GM18526 (cell line): ENCODE results near the gene FAM156A.
"Not testable (repeated sequence)": the region's sequence is repeated elsewhere in the genome, so short reads cannot be mapped to it uniquely, and the experiment has no call there.

Source experiments
- POLR2A ChIP-seq: IDR thresholded peaks from 3 replicates; pipeline ENCODE4 v1.6.1; 2011; ENCODE audit not compliant: insufficient read length; ENCODE audit errors: extremely low read depth

Gene FAM156A, protein sequence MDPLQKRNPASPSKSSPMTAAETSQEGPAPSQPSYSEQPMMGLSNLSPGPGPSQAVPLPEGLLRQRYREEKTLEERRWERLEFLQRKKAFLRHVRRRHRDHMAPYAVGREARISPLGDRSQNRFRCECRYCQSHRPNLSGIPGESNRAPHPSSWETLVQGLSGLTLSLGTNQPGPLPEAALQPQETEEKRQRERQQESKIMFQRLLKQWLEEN

DNA sequence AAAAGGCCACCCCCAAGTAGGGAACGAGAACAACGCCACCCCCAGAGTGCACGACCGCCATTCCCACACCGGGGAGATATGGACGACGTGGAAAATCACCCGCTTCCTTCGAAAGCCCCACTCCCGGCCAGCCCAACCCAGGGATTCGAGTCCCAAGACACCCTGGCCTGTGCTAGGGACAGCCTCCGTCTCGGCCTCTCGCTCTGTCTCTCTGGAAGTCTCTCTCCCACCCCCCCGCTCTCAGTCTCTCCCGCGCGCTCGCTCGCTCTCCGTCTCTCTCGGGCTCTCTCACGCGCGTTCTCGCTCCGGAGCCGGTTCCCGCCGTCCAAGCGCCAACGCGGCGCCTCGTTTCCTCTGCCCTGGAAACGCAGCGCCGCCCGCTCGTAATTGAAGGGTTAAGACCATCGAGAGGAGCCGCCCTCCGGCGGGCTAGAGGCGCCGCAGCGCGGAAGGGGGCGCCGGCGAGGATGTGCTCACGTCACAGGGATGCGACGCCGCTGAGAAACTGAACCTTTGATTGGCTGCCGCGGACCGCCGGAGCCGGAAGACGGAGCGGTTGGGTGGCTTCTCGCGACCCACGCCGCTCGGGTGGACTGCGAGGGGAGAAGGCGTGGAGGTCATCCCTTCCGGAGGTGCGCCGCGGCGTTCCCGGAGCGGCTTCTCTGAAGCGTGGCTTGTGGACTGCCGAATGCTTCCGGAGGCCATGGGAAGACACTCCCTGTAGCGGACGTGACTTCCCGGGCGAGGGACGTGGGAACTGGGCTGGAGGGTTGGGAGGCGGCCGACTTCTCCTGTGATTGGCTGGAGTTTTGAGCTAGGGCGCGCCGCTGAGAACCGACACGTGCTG lies at the start of gene FAM156A:
Gene FAM156A (minus strand): TSS at position 406 of the 847 bp plus-strand sequence. CDS start 9,930 bp downstream, outside the sequence.
- not testable (repeated sequence) for TF ChIP-seq POLR2A

DNA sequence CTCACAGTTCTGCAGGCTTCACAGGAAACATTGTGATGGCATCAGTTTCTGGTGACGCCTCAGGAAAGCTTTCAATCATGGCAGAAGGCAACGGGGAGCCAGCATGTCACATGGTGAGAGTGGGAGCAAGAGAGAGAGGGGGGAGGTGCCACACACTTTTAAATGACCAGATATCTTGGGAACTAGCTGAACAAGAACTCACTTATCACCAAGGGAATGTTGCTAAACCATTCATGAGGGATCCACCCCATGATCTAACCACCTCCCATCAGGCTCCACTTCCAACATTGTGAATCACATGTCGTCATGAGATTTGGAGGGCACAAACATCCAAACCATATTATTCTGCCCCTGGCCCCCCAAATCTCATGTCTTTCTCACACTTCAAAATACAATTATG lies 47.0 kb upstream of the FAM156A start:
- no peak for TF ChIP-seq POLR2A

DNA sequence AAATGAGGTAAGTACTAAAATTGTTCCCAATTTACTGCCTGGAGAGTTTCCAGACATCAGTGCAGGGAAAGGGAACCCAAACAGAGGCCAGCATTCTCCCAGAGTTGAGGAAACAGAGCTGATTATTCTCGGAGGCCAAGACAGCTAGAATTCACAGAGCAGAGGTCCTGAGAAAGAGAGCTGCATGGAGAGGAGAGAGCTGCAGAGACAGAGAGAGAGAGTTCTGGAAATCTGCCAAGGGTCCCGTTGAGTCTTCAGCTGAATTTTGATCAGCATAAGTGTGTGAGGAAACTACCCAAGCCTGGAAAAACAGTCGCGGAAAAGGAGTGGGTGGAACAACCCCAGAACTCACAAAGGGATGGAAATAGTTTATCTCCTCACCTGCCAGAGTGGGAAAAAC lies 46.5 kb upstream of the FAM156A start:
- TF ChIP-seq POLR2A = no peak

DNA sequence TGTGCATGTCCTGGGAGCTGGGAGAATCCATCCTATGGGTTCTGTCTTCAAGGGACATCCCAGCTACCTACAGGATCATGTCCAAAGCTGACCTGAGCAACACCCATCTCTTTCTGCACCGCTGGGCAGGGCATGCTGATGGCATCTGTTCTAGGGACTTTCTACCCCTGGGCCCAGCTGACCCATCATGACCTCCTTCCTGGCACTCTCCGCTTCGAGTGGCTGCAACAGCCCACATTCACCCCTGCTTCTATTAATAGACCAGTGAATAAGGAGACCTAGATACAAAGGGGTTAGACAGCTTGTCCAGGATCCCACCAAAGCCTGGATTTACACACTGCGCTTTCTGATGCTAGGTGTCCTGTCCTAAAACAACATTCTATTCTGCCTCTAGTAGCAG lies 45.7 kb upstream of the FAM156A start:
- no peak for TF ChIP-seq POLR2A

DNA sequence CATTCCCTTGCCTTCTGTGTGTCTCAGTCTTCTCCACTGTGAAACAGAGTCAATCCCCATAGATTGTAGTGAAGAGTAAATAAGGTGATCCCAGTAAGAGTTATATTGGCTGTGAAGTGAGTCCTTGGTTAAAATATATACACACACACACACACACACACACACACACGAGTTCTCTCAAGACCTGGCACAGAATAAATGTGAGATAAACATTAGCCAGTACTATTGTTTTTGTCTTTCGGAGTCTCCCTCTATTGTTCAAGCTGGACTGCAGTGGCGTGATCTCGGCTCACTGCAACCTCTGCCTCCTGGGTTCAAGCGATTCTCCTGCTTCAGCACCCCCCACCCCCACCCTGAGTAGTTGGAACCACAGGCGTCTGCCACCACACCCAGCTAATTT lies 44.8 kb upstream of the FAM156A start:
- TF ChIP-seq POLR2A = no peak

DNA sequence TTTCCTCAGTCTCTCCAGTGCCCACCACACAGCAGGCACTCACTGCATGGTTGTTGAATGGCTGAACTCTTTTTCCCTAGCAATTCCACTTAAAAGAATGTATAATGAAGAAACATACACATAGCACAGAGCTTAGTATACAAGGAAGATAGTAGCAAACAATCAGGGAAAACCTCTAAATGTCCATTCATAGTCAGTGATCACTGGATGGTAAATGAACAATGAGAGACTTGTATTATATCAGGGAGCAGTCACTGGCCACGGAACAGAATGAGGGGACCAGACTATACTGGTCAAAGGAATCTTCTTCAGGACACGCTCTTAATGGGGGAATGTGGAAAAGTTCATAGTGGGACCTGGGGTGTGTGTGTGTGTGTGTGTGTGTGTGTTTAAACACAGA lies 43.6 kb upstream of the FAM156A start:
- TF ChIP-seq POLR2A = no peak

DNA sequence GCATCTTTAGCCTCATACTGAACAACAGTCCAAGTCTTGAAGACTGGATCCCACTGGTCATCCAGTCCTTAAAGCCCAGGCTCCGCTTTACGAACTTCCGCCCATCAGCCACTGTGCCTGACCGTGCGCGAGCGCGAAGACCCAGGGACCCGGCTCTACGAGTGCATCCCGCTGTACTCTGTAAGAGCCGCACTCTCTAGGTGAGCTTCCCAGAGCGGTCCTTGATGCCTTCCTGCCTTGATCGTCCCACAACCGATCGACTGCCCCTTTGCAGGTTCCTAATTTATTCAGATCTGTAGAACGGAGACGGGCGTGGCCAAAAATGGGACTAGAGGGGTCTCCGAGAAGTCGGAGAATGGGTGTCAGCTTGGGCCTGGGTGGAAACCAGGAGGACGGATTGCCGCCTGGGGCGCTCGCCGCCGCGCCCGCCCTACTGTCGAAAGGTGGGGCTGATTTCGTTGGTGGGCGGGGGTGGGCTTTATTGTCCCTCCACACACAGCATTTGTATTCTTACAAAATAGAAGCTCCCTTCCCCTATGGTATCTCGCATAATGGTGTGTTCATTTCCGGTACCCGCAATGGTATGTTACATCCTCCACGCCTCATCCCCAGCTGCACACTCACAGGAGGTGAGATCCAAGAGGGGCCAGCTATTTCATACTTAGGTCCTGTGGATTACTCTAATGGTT lies 42.3 kb upstream of the FAM156A start:
- TF ChIP-seq POLR2A = no peak

DNA sequence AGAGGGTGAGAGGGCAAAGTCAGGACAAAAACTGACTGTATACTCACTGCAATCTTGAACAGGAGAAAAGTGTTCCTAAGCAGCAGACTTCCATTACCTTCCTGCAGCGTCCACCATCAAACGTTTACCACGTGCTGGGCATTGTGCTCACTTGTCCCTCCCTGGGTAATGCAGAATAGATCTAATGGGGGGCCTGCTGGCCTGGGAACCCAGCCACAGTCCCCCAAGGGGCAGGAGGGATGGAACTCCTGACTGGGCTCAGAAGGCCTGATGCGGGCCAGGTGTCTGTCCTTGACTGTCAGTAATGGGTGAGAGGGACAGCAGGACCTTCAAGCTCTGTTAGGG lies 37.6 kb upstream of the FAM156A start:
- no peak for TF ChIP-seq POLR2A

DNA sequence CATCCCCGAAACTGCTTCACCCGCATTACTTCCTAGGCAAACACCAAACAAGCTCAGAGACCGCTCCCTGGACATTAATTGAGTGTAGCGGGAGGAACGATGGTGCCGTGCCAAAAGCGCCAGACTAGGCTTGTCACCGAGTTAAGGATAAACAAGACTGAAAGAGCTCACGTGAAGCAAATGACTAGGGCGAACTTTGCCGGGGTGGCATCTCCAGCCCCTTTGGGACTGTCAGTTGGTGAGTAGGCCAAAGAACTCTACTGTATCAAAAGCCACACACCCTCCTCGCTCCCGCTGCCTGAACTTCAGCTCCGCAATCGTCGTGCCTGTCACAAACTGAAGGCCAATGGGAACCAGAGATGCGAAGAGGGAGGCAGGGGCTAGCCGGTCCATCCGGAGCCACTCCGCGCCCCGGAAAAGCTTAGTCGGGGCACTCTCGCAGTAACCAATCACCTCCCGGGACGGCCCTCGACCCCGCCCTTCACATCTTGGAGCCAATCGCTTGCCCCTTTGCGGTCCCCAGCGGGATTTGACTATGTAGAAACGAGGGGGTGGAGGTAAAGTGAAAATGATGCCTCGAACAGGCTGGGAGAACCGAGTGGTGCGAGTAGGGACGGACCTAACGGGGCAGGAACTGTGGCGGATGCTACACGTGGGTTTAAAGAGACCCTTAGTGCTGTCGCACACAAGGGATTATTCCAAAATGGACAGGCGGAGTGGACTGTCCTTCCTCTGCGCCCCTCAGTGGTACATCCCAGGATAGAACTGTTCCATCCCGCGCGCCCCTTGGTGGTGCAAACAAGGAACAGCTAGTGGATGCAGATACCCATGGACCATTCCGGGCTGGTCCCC lies 37.0 kb upstream of the FAM156A start:
- TF ChIP-seq POLR2A = peak; percentile 47

DNA sequence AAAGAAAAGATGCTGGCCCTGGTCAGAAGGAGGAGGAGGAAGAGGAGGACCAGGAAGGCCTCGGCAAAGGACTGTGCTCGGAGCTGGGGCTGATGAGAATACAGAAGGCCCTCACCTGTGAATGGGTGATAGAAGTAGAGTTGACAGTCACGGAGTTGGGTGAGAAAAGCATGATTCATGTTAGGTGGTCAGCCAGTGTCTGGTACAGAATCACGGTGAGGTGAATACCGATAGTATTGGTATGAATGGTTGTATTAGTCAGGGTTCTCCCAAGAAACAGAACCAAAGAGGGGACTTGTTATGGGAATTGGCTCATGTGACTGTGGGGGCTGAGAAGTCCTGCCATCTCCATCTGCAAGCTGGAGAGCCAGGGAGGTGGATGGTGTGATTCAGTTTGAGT lies 32.5 kb upstream of the FAM156A start:
- no peak for TF ChIP-seq POLR2A

DNA sequence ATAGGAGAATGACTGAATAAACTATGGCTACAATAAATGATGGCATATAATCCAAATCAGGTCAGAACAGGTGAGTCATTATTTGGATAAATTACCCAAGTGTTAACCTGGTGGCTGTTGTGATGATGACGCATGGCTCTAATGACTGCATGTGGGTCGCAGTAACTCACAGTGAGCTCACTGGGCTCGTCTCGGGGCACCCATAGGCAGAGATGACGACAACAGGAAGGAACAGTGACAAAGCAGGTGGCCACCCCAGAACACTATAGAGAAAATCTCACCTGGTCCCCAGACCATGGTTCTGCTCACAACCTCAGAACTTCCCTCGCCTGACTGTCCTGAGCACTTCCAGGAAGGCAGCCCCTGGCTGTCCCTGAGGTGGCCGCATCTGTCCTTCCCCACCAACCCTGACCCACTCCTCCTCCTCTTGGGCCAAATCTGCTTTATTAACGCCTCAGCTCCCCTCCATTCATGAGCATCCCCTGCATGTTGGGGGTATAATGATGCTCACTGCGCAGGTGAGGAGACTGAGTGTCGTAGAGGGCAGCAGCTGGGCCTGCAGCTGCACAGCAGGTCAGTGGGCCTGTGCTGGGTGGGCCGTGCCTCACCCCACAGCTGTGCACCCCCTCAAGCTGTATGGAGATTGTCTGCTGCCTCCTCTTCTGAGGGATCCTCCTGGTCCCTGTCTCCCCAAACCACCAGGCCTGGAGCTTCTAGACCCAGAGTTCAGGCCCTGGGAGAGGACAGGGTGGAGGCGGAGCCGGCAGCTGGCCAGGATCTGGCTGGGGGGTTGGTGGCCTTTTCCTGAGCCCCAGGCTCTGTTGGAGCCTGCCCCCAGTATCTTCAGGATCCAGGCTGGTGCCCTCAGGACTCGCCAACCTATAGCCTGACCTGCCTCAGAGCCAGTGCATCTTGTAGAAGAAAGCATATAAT lies 30.9 kb upstream of the FAM156A start:
- TF ChIP-seq POLR2A = no peak

DNA sequence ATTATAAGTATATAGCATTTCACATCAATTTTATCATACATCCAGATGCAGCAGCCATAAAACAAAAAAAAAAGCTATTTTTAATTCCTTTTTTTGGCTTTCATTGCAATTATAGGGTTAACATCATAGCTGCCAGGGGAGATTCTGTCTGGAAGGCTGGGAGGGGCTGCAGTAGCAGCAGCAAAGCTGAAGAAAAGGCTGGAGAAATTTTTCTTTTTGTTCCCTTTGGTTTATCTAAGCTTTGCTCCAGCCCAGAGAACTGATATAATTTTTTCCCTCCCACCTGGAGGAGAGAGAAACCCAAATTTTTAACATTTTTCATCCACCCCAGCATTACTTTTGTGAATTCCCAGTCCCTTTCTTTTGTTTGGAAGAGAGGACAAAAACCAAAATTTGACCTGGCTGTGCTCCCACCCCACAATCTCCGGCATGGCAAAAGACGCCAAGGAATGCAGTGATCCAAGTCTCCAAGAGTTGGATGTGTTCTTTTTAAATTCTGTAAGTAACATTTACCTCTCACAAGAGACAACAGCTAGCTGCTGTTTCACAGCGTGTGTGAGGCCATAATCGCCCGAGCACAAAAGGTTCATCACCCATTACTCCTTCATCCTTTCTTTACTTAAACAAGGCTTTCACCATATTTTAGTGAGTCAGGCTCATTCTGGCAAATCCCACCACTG lies 25.1 kb upstream of the FAM156A start:
- no peak for TF ChIP-seq POLR2A

DNA sequence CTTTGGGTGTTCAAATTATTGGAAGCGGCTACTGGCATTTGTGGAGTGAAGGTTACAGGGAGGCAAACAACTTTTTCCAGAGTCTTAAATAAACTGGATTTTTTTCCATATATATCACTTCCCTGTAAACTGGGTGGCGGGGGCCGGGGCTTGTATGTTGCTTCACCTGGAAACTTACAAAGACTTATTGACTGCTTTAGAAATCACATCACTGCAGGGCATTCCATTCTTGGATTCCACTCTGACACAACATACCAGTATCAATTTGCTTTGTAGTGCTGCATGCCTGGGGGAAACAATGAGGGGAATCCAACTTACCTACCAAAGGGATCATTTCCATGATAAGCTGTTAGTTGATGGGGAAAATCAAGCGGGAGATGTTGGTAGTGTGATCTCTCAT lies 21.7 kb upstream of the FAM156A start:
- TF ChIP-seq POLR2A = no peak

DNA sequence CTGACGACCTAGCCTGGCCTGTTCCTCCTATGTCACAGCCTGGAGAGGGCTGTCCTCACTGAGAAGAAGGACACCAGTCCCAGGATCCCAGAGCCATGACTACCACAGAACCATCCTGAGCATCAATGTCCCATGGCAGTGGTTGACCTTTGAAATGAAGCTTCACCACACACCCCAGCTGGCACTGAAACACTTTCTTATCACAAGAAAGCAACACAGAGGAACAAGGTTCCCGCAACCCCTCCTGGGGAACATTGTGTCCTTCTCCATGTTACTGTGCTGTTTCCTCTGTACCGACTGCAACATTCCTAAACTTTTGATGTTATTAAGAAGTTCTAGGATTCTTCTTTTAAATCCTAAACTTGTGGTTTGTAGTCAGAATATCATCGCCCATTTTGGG lies 21.2 kb upstream of the FAM156A start:
- no peak for TF ChIP-seq POLR2A

DNA sequence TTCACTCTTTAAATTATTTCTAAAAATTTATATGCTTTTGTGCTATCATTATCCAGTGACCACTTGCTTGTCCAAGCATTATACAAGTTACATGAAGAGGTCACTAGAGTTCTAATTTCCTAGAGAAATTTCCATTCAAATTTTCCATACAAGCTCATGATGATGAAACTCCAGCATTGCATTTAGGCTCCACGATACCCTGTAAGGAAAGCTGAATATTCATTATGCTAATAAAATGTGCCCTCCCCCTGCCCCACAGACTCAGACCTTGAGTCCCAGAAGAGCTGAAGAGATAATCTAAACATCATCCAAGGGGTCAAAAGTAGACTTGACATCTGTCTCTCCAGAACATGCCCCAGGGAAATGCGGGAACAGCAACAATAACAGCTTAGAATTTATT lies 19.6 kb upstream of the FAM156A start:
- TF ChIP-seq POLR2A = no peak
